Vagina (tissue), 2 donors: Measurements from ENCODE around the gene IL18RAP.

Experiments
- POLR2A ChIP-seq, 2 donors: fragments of 450-650 bp; IDR thresholded peaks; one replicate each; pipeline ENCODE4 v1.6.1; 2017; ENCODE audit warnings: antibody characterized with exemption in 2 of 2, mild to moderate bottlenecking in 2 of 2, moderate library complexity in 2 of 2
- POLR2AphosphoS5 ChIP-seq, 2 donors: sonication (generic); formaldehyde crosslinking; IDR thresholded peaks; one replicate each; pipeline ENCODE4 v1.9.0; 2017; ENCODE audit warnings: antibody characterized with exemption in 2 of 2, mild to moderate bottlenecking in 2 of 2, low read depth in 1 of 2; ENCODE audit not compliant: insufficient read depth in 1 of 2
- TF ChIP-seq, protein P1 (sequence below), 3 experiments: fragments of 450-650 bp in 2 of 3; fragments of 200-600 bp in 1 of 3; sonication (generic) in 1 of 3; IDR thresholded peaks; one replicate each; pipeline ENCODE4 v1.5.1; 2017 to 2019; ENCODE audit warnings: antibody characterized with exemption in 3 of 3, mild to moderate bottlenecking in 2 of 3, moderate library complexity in 2 of 3

DNA sequence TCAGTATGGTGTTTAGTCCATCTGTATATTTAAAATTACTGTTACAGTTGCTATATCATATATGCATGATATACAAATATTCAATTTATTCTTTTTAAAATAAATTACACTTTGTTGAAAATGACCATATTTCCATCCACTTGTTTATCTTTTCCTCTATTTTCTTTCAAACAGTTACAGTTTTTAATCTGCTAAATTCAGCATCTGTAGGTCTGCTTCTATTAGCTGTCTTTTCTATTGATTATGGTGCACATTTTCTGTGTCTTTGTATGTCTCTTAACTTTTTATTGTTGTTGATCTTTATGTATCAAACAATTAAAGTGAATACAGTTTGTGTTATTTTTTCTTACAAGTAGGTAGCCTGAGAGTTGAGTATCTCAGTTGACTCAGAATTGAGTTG lies 39.2 kb upstream of the IL18RAP start:
- TF ChIP-seq POLR2AphosphoS5 (IDR thresholded peaks at IDR 0.05; ENCODE audit: insufficient read depth in 1 of 2, low read depth in 1 of 2) (no peak), POLR2A (IDR thresholded peaks at IDR 0.05) (no peak)
- TF ChIP-seq, protein P1, sequence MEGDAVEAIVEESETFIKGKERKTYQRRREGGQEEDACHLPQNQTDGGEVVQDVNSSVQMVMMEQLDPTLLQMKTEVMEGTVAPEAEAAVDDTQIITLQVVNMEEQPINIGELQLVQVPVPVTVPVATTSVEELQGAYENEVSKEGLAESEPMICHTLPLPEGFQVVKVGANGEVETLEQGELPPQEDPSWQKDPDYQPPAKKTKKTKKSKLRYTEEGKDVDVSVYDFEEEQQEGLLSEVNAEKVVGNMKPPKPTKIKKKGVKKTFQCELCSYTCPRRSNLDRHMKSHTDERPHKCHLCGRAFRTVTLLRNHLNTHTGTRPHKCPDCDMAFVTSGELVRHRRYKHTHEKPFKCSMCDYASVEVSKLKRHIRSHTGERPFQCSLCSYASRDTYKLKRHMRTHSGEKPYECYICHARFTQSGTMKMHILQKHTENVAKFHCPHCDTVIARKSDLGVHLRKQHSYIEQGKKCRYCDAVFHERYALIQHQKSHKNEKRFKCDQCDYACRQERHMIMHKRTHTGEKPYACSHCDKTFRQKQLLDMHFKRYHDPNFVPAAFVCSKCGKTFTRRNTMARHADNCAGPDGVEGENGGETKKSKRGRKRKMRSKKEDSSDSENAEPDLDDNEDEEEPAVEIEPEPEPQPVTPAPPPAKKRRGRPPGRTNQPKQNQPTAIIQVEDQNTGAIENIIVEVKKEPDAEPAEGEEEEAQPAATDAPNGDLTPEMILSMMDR (IDR thresholded peaks at IDR 0.05) = no peak
